ENCODE results near the gene SUZ12.
A peak's percentile ranks its signal among the peaks of the same experiment; 100 is the strongest.

SUZ12 gene

DNA sequence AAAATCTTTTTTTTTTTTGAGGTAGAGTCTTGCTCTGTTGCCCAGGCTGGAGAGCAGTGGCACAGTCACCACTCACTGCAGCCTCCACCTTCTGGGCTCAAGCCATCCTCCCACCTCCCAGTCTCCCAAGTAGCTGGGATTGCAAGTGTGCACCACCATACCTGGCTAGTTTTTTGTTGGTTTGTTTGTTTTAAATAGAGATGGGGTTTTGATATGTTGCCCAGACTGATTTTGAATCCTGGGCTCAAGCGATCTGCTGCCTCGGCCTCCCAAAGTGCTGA is 72.4 kb downstream of the SUZ12 start:
- TF ChIP-seq EZH2phosphoT487 (conservative IDR thresholded peaks at IDR 0.05; ENCODE audit: low read length): no peak
- H3K36me3 ChIP-seq (ENCODE audit: low read length): no peaks in the 10 kb centered on the region
- H3K27ac ChIP-seq (ENCODE audit: low read depth, low read length): no peak overlapping the region
- no peak overlapping the region for H2AFZ ChIP-seq (ENCODE audit: low read depth, low read length, severe bottlenecking)
- no peaks in the 10 kb centered on the region for H3K27me3 ChIP-seq (ENCODE audit: low read length)
- H3F3A ChIP-seq (ENCODE audit: insufficient read depth): peaks cover 19% of the 10 kb centered on the region
- no peak overlapping the region for H3K9ac ChIP-seq (ENCODE audit: low read length)
- H3K9me2 ChIP-seq (replicated peaks; ENCODE audit: insufficient read depth, low read length): no peaks in the 10 kb centered on the region
- H3K4me3 ChIP-seq (ENCODE audit: insufficient read depth, low read length, poor library complexity, severe bottlenecking): no peak overlapping the region
- peak overlapping the region; percentile 75 for H3K4me2 ChIP-seq (ENCODE audit: low read depth, low read length, poor library complexity, severe bottlenecking)
- H3K9me3 ChIP-seq (ENCODE audit: insufficient read depth, low read length): no peaks in the 10 kb centered on the region
- H3K79me2 ChIP-seq (ENCODE audit: insufficient read depth, low read length): peaks cover 8% of the 10 kb centered on the region; the same call in 1 of the 2 replicates
- no peaks in the 10 kb centered on the region for H4K20me1 ChIP-seq (ENCODE audit: low read depth, low read length)

- H3K4me2 ChIP-seq (ENCODE audit: low read depth, low read length, poor library complexity, severe bottlenecking): no peak overlapping the region
- no peaks in the 10 kb centered on the region for H3K27me3 ChIP-seq (ENCODE audit: low read length)
- H2AFZ ChIP-seq (ENCODE audit: low read depth, low read length, severe bottlenecking): no peak overlapping the region
- no peaks in the 10 kb centered on the region for H4K20me1 ChIP-seq (ENCODE audit: low read depth, low read length)
- H3K36me3 ChIP-seq (ENCODE audit: low read length): no peaks in the 10 kb centered on the region
- no peaks in the 10 kb centered on the region for H3K9me2 ChIP-seq (replicated peaks; ENCODE audit: insufficient read depth, low read length)
- TF ChIP-seq EZH2phosphoT487 (conservative IDR thresholded peaks at IDR 0.05; ENCODE audit: low read length) (no peak), CTCF (IDR thresholded peaks at IDR 0.05; ENCODE audit: insufficient read depth, low read length, poor library complexity, severe bottlenecking) (no peak)
- H3K4me3 ChIP-seq (ENCODE audit: insufficient read depth, low read length, poor library complexity, severe bottlenecking): no peak overlapping the region
- no peak overlapping the region for H3K27ac ChIP-seq (ENCODE audit: low read depth, low read length)
- H3F3A ChIP-seq (ENCODE audit: insufficient read depth): peaks cover 11% of the 10 kb centered on the region; the same call in 1 of the 2 replicates
- H3K9me3 ChIP-seq (ENCODE audit: insufficient read depth, low read length): no peaks in the 10 kb centered on the region
- H3K79me2 ChIP-seq (ENCODE audit: insufficient read depth, low read length): peaks cover 8% of the 10 kb centered on the region; the same call in 1 of the 2 replicates
- no peak overlapping the region for H3K9ac ChIP-seq (ENCODE audit: low read length)
Measured at GRCh38 chr17:32010114-32010513, 73.3 kb downstream of the SUZ12 start.

DNA sequence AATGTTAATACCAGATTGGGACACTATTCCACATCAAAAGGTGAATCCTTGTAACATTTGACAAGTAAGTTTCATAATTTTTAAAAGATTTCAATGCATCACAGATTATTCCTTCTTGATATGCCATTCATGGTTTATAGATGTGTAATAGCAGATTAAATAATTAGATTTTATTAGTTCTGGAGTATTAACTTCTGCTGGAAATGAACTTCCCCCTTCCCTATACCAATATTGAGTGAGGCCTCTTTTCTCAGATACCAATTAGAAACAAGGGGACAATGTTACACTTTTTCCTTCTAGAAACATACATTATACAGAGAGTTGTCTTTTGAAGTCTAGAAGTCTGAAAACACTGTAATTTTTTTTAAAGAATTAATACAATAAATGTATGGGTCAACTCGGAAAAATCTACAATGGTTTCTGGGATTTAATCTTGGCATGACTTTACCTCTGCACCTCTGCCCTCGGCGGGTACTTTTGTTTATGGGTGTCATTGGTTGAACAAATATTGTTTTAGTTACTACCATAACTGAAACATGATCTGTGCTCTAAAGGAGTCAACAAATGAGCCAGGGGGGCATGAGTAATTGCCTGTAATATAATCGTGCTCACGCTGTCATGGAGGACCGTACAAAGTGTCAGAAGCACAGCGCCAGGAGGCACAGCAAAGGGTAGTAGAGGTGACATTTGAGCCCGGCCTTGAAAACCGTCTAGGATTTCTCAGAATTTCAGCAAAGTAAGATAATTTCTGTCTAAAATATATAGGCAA is 78.6 kb downstream of the SUZ12 start:
- Histone ChIP-seq H3K36me3 (ENCODE audit: low read length) (no peaks in the 10 kb centered on the region), H3K4me2 (ENCODE audit: low read depth, low read length, poor library complexity, severe bottlenecking) (no peak overlapping the region), H3K27me3 (ENCODE audit: low read length) (no peaks in the 10 kb centered on the region), H2AFZ (ENCODE audit: low read depth, low read length, severe bottlenecking) (no peak overlapping the region), H3K9me3 (ENCODE audit: insufficient read depth, low read length) (no peaks in the 10 kb centered on the region), H3K9ac (ENCODE audit: low read length) (no peak overlapping the region), H3K9me2 (replicated peaks; ENCODE audit: insufficient read depth, low read length) (no peaks in the 10 kb centered on the region), H3K79me2 (ENCODE audit: insufficient read depth, low read length) (peaks cover 8% of the 10 kb centered on the region; the same call in 1 of the 2 replicates), H3K4me3 (ENCODE audit: insufficient read depth, low read length, poor library complexity, severe bottlenecking) (no peak overlapping the region), H3K27ac (ENCODE audit: low read depth, low read length) (no peak overlapping the region), H3F3A (ENCODE audit: insufficient read depth) (no peaks in the 10 kb centered on the region), H4K20me1 (ENCODE audit: low read depth, low read length) (no peaks in the 10 kb centered on the region)
- TF ChIP-seq EZH2phosphoT487 (conservative IDR thresholded peaks at IDR 0.05; ENCODE audit: low read length): no peak
- no peak for TF ChIP-seq CTCF (IDR thresholded peaks at IDR 0.05; ENCODE audit: insufficient read depth, low read length, poor library complexity, severe bottlenecking)

DNA sequence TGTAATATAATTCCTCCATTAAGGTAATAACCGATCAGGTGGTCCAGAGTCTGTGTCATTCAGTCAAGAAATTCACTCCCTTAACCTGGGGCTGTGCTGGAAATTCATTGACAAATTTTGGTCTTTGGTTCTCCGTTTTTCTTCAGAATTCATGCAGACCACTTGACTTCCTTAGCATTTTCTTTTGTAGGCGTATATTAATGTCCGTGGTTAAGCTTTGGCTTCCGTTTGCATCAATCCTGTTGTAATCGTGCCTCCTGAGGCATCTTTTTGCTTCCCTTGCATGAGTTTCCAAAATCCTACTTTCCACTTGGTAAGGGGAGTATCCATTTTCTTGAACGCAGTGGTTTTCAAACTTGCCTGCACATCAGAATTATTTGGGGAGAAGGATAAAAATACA is 79.4 kb downstream of the SUZ12 start:
- Histone ChIP-seq H3K4me2 (ENCODE audit: low read depth, low read length, poor library complexity, severe bottlenecking) (no peak overlapping the region), H3K9ac (ENCODE audit: low read length) (no peak overlapping the region), H4K20me1 (ENCODE audit: low read depth, low read length) (no peaks in the 10 kb centered on the region)

More for the DNA sequence above, 79.4 kb downstream of the SUZ12 start:
- TF ChIP-seq EZH2phosphoT487 (conservative IDR thresholded peaks at IDR 0.05; ENCODE audit: low read length): no peak
- TF ChIP-seq CTCF (IDR thresholded peaks at IDR 0.05; ENCODE audit: insufficient read depth, low read length, poor library complexity, severe bottlenecking): no peak
- Histone ChIP-seq H3K36me3 (ENCODE audit: low read length) (no peaks in the 10 kb centered on the region), H3K79me2 (ENCODE audit: insufficient read depth, low read length) (peaks cover 4% of the 10 kb centered on the region; the same call in 1 of the 2 replicates), H3F3A (ENCODE audit: insufficient read depth) (no peaks in the 10 kb centered on the region), H3K9me2 (replicated peaks; ENCODE audit: insufficient read depth, low read length) (no peaks in the 10 kb centered on the region), H3K4me3 (ENCODE audit: insufficient read depth, low read length, poor library complexity, severe bottlenecking) (no peak overlapping the region), H3K27ac (ENCODE audit: low read depth, low read length) (no peak overlapping the region), H3K9me3 (ENCODE audit: insufficient read depth, low read length) (no peaks in the 10 kb centered on the region), H3K27me3 (ENCODE audit: low read length) (no peaks in the 10 kb centered on the region), H2AFZ (ENCODE audit: low read depth, low read length, severe bottlenecking) (no peak overlapping the region)

Measured in SU-DHL-6 (cell line).